Activated CD4-positive, CD25-positive, alpha-beta regulatory T cell treated with anti-CD3 and anti-CD28 coated beads, Interleukin-2, amount 50 U/mL, for 24 hours (primary cell): ENCODE measurements around the gene EMSY.
A peak's percentile ranks its signal among the peaks of the same experiment; 100 is the strongest.
"Not testable (repeated sequence)": the region's sequence is repeated elsewhere in the genome, so short reads cannot be mapped to it uniquely, and the experiment has no call there.

Source experiments
- ATAC-seq, 2 donors: fragments of 150-1000 bp; cut with Tn5 transposase; one replicate each; pipeline ENCODE4 v1.10.0; 2021; ENCODE audit warnings: mild to moderate bottlenecking in 1 of 2, moderate library complexity in 1 of 2

EMSY gene

DNA sequence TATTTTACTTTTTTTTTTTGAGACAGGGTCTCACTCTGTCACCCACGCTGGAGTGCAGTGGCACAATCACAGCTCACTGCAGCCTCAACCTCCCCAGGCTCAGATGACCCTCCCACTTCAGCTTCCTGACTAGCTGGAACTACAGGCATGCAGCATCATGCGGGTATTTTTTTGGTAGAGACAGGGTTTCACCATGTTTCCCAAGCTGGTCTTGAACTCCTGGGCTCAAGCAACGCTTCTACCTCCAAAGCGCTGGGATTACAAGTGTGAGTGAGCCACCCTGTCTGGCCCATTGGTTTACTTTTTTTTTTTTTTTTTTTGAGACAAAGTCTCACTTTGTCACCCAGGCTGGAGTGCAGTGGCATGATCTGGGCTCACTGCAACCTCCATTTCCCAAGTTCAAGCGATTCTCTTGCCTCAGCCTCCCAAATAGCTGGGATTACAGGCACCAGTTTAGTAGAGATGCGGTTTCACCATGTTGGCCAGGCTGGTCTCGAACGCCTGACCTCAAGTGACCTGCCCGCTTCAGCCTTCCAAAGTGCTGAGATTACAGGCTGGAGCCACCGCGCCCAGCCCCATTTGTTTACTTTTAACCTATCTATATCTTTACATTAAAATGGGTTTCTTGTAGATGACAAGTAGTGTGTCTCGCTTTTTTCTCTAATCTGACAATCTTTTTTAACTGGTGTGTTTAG, 127.5 kb downstream of the EMSY start:
- ATAC-seq, result not testable (repeated sequence)

DNA sequence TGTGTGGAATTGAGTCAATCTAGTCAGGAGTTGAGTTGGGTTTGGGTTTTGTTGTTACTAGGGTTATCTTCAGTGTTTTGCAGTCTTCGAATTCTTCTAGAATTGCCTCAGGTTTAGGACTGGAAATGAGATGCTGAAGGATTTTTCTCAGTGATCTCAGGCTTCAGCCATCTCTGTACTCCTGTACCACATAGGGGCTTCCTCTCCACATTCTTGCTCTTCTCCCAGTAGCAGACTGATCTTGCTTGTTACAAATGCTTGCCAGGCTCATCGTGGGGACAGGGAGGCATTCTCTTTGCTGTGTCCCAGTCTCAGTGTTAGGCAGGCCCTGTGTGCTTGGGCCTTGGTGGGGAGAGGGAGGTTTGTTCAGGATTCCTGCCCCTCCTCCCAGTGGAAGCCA, 129.6 kb downstream of the EMSY start:
- ATAC-seq, result no peak

DNA sequence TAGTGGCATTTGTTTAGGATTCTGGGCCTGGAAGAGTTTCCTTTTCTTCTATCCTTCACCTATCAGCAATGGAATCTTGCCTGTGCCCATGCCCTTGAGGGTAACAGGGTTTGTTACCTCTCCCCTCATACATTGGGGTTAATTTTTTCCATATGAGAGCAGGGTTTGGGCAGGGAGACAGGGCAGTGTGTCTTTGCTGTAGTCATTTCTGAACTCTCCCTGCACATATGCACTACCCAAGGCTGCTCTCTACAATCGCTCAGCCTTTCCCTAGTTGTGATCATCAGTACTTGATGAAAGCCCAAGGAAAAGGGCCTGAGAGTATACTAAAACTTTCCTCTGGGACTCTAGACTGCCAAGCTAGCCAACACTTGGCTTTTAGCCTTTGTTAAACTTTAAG, 130.1 kb downstream of the EMSY start:
- ATAC-seq, result no peak

DNA sequence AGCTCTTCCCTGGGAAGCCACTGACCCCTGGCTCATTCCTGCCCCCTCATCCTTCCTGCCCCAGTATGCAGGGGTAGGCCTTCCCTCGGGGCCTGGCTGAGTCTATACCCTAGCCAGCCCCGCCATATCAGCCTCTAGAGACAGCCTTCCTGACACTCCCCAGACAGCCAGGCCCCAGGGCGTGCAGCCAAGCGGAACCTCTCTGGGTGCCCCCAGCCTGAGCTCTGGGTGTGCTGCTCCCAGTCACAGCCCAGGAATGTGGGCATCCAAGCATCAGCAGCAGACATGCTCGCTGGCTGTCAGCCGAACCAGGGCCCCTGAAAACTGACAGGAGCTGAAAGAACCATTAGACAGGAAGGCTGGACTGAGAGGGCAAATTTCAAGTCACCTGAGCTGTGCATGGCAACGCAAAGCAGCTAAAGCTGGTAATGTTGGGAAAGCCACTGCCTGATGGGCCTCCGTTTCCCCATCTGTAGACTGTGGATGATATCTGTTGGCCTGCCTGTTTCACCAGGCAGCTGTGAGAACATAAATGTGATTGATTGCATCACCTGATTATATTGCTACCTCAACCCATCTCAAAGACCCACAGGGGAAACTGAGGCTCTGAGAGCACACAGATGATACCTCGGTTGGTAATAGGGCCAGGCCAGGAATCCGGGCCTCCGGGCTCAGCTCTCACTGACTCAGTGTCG, 132.6 kb downstream of the EMSY start:
- no peak for ATAC-seq

GRCh38 chr11:76577921-76578653, 133.3 kb downstream of the EMSY start:
- no peak for ATAC-seq

- no peak for ATAC-seq
Observed at GRCh38 chr11:76578654-76579055, 133.8 kb downstream of the EMSY start.

GRCh38 chr11:76579056-76579751, 134.4 kb downstream of the EMSY start:
- no peak for ATAC-seq

GRCh38 chr11:76579752-76580151, 134.9 kb downstream of the EMSY start:
- no peak for ATAC-seq

- ATAC-seq, result not testable (repeated sequence)
Observed at GRCh38 chr11:76582471-76582870, 137.7 kb downstream of the EMSY start.

DNA sequence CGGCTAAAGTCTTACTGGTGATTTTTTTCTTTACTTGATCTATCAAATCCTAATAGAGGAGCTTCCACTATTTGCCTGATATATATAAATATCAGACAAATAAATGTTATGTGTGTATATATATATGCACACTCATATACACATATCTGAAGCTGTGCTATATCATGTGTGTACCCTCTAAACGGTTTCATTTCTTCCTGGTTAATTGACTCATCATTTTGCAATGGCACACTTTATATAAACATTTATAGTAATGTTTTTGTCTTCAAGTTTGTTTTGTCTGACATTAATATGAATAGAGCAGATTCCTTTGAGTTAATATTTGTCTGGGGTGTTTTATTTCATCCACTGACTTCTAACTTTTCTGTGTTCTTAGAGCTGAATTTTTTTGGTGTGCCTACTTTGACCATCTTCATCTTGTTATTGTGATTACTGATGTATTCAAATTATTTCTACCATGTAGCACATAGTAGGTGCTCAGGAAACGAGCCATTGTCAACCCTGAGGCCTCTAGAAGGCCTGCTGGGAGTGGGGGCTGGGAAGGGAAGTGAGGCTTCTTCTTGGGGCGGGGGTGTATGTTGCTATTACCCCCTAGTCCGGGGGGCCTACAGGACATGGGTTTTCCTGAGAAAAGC, 143.1 kb downstream of the EMSY start:
- peak; percentile 66 to 69 for ATAC-seq

DNA sequence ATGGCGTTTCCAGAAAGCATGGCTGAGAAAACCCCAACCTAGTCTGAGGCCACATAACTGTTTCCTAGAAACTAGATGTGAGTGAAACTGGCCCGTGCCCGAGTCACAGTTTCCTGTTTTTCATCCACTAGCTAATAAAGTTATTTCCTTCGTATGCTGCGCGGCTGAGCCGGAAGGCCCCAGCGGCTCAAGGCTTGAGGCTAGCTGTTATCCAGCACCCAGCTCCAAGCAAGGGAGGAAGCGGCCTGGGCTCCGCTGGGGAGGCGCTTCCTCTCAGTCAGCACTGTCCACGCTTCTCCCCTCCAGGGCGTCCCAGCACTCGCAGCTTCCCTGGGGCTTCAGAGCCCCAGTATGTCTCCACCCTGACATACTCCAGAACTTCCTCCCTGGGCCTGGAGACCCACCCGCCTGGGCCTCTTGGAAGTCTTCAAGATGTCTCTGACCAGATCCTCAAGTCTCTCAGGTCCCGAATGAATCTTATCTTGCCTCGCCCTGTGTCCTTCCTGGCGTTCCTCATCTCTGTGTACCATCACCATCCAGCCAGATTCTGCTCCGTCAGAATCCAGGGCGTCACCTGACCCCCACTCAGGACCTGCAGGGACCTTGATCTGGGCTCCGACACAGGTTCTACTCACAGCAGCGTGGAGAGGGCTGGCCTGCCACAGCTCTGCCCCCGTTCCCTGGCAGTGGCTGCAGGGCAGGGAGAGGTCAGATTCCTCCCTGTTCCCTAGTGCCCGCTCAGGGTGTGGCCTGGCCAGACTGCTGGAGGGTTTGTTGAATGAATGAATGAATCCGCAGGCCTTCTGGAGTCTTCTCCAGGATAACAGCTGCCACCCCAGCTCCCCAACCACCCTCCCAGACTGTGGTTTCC, 143.9 kb downstream of the EMSY start:
- peak; percentile 80 to 82 for ATAC-seq

DNA sequence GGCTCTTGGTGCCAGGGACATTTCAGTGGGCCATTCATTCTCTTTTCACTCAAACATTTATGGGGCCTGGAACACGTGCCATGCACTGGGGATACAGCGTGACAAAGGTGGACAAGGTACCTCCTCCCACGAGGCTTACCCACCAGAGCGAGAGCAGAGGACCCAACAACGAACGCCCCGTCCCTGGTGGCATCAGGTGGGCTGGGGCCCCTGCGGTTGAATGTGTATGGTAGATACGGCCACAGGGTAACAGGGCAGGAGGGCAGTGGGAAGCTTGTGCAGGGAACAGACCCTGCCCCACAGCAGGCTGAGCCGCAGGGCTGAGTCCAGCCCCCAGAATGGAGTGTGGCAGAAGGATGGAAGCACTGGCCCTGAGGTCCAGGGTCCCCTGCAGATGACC, 144.7 kb downstream of the EMSY start:
- no peak for ATAC-seq

GRCh38 chr11:76589964-76590950, 145.4 kb downstream of the EMSY start:
- no peak for ATAC-seq

- no peak for ATAC-seq
Observed at GRCh38 chr11:76591416-76591815, 146.6 kb downstream of the EMSY start.

GRCh38 chr11:76592025-76592914, 147.5 kb downstream of the EMSY start:
- ATAC-seq, result peak in 1 of 2 donors; percentile 12

GRCh38 chr11:76592961-76593360, 148.1 kb downstream of the EMSY start:
- no peak for ATAC-seq

DNA sequence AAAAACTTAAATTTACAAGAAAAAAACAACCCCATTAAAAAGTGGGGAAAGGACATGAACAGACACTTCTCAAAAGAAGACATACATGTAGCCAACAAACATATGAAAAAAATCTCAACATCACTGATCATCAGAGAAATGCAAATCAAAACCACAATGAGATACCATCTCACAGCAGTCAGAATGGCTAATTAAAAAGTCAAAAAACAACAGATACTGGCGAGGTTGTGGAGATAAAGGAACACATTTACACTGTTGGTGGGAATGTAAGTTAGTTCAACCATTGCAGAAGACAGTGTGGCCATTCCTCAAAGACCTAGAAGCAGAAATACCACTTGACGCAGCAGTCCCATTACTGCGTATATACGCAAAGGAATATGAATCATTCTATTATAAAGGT, 150.3 kb downstream of the EMSY start:
- not testable (repeated sequence) for ATAC-seq

DNA sequence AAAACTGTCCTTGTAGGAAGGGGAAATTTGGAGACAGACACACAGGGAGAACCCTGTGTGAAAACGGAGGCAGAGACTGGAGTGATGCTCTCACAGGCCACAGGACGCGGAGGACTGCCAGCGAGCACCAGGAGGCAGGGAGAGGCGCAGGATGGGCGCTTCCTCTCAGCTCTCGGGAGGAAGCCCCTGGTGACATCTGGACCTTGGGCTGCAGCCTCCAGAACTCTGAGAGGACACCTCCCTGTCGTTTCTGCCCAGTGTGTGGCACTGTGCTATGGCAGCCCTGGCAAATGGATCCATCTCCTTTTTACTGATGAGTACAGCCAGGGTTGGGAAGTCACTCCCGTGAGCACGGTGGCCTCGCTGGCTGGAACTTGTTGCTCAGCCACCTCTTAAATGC, 151.8 kb downstream of the EMSY start:
- no peak for ATAC-seq
